GM21576 (cell line): ENCODE data around the gene RGL3.
"Not testable (repeated sequence)": the region's sequence is repeated elsewhere in the genome, so short reads cannot be mapped to it uniquely, and the experiment has no call there.

ENCODE experiments used
- ATAC-seq: cut with Tn5 transposase; IDR thresholded peaks from one replicate; pipeline ENCODE4 v1.9.1; 2021; ENCODE audit warnings: mild to moderate bottlenecking, moderate library complexity; ENCODE audit not compliant: unreplicated experiment

The RGL3 gene

GRCh38 chr19:11418549-11419506 lies at the start of gene RGL3:
Gene RGL3, minus strand, starts transcription at chr19:11419314. Its CDS starts 36 bp downstream, at chr19:11419278.
- no peak for ATAC-seq

DNA sequence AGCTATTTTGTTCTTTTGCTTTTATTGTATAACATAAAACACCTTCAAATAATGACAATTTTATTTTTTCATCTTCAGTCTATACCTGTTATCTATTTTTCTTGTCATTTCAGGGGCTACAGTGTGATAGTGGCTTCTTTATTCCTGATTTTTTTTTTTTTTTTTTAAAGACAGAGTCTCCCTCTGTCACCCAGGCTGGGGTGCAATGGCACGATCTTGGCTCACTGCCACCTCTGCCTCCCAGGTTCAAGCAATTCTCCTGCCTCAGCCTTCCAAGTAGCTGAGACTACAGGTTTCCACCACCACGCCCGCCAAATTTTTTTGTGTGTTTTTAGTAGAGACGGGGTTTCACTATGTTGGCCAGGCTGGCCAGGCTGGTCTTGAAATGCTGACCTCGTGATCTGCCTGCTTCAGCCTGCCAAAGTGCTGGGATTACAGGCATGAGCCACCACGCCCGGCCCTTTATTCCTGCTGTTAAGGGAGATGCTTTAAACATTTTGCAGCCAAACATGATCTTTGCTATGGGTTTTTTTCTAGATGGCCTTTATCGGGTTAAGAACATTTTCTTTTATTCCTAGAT lies 49.2 kb upstream of the RGL3 start:
- not testable (repeated sequence) for ATAC-seq

- no peak for ATAC-seq
Measured at GRCh38 chr19:11465600-11465999, 46.5 kb upstream of the RGL3 start.

DNA sequence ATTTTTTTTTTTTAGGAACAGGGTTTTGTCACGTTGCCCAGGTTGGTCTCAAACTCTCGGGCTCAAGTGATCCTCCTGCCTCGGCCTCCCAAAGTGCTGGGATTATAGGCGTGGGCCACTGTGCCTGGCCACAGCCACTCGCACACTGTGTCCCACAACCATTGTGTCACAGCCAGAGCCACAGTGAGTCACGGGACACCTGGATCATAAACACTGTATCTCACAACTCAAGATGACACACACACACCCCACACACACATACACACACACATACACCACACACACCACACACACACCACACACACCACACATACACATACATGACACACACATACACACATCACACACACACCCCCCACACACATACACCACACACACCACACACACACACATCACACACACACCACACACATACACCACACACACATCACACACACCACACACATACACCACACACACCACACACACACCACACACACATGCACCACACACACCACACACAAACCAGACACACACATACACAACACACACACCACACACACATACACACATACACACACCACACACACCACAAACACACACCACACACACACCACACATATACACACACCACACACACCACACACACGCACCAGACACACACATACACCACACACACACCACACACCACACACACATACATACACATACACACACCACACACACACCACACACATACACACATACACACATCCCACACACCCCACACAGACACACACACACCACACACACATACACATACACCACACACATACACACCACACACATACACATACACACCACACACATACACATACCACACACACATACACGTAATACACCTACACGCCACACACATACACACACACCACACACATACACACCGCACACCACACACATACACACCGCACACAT lies 45.5 kb upstream of the RGL3 start:
- no peak for ATAC-seq

DNA sequence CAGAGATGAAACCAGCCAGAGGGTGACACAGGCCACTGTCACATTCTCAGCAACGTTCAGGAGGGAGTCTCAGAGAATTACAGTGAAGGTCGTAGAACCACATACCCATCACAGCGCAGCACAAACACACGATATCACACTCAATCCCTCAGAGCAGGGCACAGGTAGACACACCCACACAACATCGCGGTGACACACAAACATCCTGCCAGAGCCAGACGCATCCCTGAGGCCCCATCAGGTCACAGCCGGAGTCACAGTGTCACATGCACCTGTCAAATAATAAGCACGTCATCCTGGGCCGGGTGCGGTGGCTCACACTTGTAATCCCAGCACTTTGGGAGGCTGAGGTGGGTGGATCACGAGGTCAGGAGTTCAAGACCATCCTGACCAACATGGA lies 44.3 kb upstream of the RGL3 start:
- no peak for ATAC-seq

- no peak for ATAC-seq
Measured at GRCh38 chr19:11461453-11461852, 42.3 kb upstream of the RGL3 start.

GRCh38 chr19:11460207-11460606 lies 41.1 kb upstream of the RGL3 start:
- ATAC-seq, result no peak

DNA sequence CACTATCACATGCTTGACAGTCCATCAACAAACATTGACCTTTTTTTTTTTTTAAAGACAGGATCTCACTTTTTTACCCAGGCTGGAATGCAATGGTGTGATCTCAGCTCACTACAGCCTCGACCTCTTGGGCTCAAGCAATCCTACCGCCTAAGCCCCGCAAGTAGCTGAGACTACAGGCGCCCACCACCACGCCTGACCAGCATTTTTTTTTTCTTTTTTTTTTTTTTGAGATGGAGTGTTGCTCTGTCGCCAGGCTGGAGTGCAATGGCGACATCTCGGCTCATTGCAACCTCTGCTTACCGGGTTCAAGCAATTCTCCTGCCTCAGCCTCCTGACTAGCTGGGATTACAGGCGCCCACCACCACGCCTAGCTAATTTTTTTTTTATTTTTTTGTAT lies 39.8 kb upstream of the RGL3 start:
- ATAC-seq, result not testable (repeated sequence)

- no peak for ATAC-seq
Measured at GRCh38 chr19:11458236-11458900, 39.3 kb upstream of the RGL3 start.

- no peak for ATAC-seq
Measured at GRCh38 chr19:11457831-11458230, 38.7 kb upstream of the RGL3 start.

- ATAC-seq, result no peak
Measured at GRCh38 chr19:11457115-11457514, 38.0 kb upstream of the RGL3 start.

GRCh38 chr19:11456659-11457058 lies 37.5 kb upstream of the RGL3 start:
- no peak for ATAC-seq

- ATAC-seq, result not testable (repeated sequence)
Measured at GRCh38 chr19:11455233-11455554, 36.1 kb upstream of the RGL3 start.

DNA sequence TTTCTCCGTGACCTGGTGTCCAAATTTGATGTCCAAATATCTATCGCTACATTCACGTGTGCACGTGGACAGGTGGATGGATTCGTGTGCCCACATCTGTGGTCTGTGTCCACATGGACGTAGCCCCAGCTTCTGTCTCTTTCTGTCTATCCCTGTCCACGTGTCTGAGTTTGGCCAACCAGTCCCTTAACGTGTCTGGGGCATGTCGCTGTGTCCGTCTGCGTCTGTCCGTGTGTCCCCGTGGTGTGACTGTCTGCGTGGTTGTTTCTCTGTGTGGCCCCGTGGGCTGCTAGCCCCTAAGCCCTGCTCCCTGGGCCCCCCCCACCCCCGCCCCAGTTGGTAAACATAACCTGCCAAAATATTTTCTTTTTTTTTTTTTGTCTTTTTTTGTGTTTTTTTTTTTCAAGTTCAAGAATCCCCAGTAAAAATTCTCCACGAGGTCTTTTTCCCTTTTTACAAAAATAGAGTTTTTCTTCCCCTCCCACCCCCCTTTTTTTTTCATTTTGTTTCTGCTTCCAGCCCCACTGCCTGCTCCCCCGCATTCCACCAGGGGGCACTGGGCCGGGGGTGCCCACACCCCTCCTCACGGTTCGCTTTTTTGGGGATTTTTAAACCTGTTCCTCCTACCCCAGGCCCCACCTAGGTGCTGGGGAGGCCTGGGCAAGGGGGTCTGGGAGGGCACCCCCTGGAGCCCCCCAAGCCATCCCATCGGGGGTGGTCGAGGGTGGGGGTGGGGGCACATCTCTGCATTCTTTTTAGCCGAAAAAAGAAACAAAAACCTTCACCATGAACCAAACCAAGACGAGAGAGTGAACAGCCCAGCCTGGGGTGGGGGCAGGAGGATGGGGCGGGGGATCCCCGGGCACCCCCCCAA lies 34.6 kb upstream of the RGL3 start:
- ATAC-seq, result no peak

- no peak for ATAC-seq
Measured at GRCh38 chr19:11452620-11453310, 33.7 kb upstream of the RGL3 start.

DNA sequence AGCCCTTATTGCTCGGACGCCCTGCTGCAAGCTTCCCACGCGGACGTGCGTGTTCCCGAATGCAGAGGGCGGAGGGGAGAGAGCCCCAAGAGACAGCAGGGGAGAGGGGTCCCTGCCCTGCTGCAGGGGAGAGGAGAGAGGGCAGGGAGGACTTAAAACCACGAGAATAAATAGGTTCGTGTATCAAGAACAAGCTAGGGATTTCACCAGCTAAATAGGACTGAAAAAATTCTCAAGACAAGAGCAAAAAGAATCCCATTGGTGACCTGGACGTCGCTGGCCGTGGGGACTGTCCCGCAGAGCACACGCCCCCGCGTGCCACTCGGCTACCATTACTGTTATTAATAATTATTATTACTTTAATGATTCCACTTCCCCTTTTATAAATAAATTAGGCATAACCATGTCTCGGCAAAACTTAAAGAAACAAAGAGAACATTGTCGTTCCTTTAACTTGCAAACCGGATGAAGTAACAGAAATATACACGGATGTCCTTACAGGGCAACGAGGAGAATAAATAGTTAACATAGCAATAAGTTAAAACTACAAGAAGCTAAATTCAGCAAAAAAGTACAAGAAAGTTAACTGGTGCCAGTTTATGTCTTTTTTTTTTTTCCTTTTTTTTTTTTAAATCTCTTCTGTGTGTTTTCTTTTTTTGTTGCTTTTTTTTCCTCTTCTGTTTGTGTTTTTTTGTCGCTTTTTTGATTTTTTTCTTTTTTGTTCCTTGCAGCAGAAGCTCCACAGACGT lies 32.9 kb upstream of the RGL3 start:
- ATAC-seq, result no peak

- no peak for ATAC-seq
Measured at GRCh38 chr19:11451327-11451870, 32.3 kb upstream of the RGL3 start.
